Spleen (tissue), 11 donors: Measurements from ENCODE around the gene PPL. TPM values are rescaled to one million over a fixed set of nuclear protein-coding genes. Genes with fewer than 3 reads are reported as not detected.
"Not testable (repeated sequence)": the region's sequence is repeated elsewhere in the genome, so short reads cannot be mapped to it uniquely, and the experiment has no call there.

Experiments used
- DNase-seq: peaks from one replicate; pipeline ENCODE4 v3.0.0-alpha.2; 2020
- H3K27ac ChIP-seq, 8 donors: fragments of 200-600 bp; sonication (generic) in 7 of 8; 1 replicate in 4 of 8; 2 replicates in 4 of 8; pipeline versions ENCODE4 v1.5.0 to v1.8.0; 2016 to 2021; ENCODE audit warnings: inconsistent platforms in 4 of 8, mild to moderate bottlenecking in 4 of 8, moderate library complexity in 1 of 8
- H3K27me3 ChIP-seq, 7 donors: fragments of 200-600 bp; sonication (generic) in 6 of 7; replicated peaks in 1 of 7; 1 replicate in 4 of 7; 2 replicates in 3 of 7; pipeline versions ENCODE4 v1.5.0 to v1.8.0; 2016 to 2021; ENCODE audit warnings: inconsistent platforms in 3 of 7, mild to moderate bottlenecking in 1 of 7
- H3K36me3 ChIP-seq, 6 donors: fragments of 200-600 bp; sonication (generic) in 5 of 6; 1 replicate in 4 of 6; 2 replicates in 2 of 6; pipeline versions ENCODE4 v1.5.0 to v1.8.0; 2016 to 2021; ENCODE audit warnings: inconsistent platforms in 2 of 6
- H3K4me1 ChIP-seq, 6 donors: fragments of 200-600 bp; sonication (generic) in 5 of 6; 1 replicate in 3 of 6; 2 replicates in 3 of 6; pipeline versions ENCODE4 v1.5.0 to v1.8.0; 2016 to 2021; ENCODE audit warnings: inconsistent platforms in 3 of 6
- H3K4me3 ChIP-seq, 8 donors: fragments of 200-600 bp; sonication (generic) in 7 of 8; 1 replicate in 4 of 8; 2 replicates in 4 of 8; pipeline versions ENCODE4 v1.5.0 to v1.8.0; 2016 to 2021; ENCODE audit warnings: inconsistent platforms in 4 of 8, mild to moderate bottlenecking in 4 of 8, moderate library complexity in 2 of 8
- H3K9me3 ChIP-seq, 8 donors: fragments of 200-600 bp; sonication (generic) in 7 of 8; 1 replicate in 4 of 8; 2 replicates in 4 of 8; pipeline versions ENCODE4 v1.5.0 to v1.8.0; 2016 to 2021; ENCODE audit warnings: inconsistent platforms in 4 of 8
- POLR2A ChIP-seq, 3 donors: fragments of 450-650 bp; IDR thresholded peaks; one replicate each; pipeline ENCODE4 v1.5.1; 2017; ENCODE audit warnings: antibody characterized with exemption in 3 of 3, mild to moderate bottlenecking in 1 of 3
- POLR2AphosphoS5 ChIP-seq, 3 donors: sonication (generic); formaldehyde crosslinking; IDR thresholded peaks; one replicate each; pipeline ENCODE4 v1.5.1; 2017; ENCODE audit warnings: antibody characterized with exemption in 3 of 3
- WGBS, 5 donors: extraction: QIAGEN DNeasy Blood & Tissue Kit in 3 of 5; methylation state at CpG; one replicate each; pipeline versions ENCODE4 v1.1.5 to v1.1.7; 2013 to 2018; 5-methylcytosine and 5-hydroxymethylcytosine counted together
- intact Hi-C: fragments of 100-400 bp; cut with DNase I; formaldehyde crosslinking; loops from one replicate; pipeline ENCODE4 v1.15.0; 2023; ENCODE audit warnings: low total_unique reads
- polyA plus RNA-seq, 3 donors: library from polyadenylated mRNA; stranded (reverse); fragments of 200-250 nt; gene quantifications; one replicate each; pipeline ENCODE4 v1.2.1, GENCODE V29; 2013
- total RNA-seq, 7 donors: library from RNA; depleted of rRNA in 3 of 7; stranded (reverse); fragments of >200 nt in 3 of 7; fragmentation: NEBNext Ultra II Directional in 4 of 7; extraction: Animal tissue kit (Norgen Biotek cat#: 25700) in 4 of 7; gene quantifications; one replicate each; pipeline versions ENCODE4 v1.1.0 to v1.2.1, GENCODE V29; 2016 to 2021
- TF ChIP-seq, protein P1 (sequence below), 11 experiments: fragments of 200-600 bp in 7 of 11; fragments of 450-650 bp in 4 of 11; sonication (generic) in 4 of 11; IDR thresholded peaks in 8 of 11; conservative IDR thresholded peaks in 3 of 11; 1 replicate in 7 of 11; 2 replicates in 4 of 11; pipeline versions ENCODE4 v1.4.0 to v1.8.0; 2016 to 2021; ENCODE audit warnings: antibody characterized with exemption in 11 of 11, inconsistent platforms in 4 of 11, mild to moderate bottlenecking in 1 of 11
- donor health status: healthy with polysubstance abuse.
- donor health status: DM: no; HTN: no; CAD: no; lungs with moderate emphysema.
- donor health status: DM: no; HTN: no; CAD: no.
- donor health status: Bipolar disorder and iron deficiency.
- donor health status: healthy.
- donor health status: DM: no; HTN: no; CAD: no.
- donor health status: DM: yes; HTN: yes; CAD: no.

The PPL gene
- total and polyA plus RNA-seq, 10 donors, result 0.11 to 0.77 (median 0.20) TPM; not detected in 3

- WGBS, 5 donors, result 79 to 88% (median 86%) methylated on average over 6 of the region's 6 CpGs
- H3K27ac ChIP-seq, result no peak overlapping the region
- H3K27me3 ChIP-seq, result peaks cover 0 to 52% (median 5%) of the 10 kb centered on the region in 7 donors
- no peak for DNase-seq
- H3K4me1 ChIP-seq, result no peaks in the 10 kb centered on the region
- H3K36me3 ChIP-seq, result no peaks in the 10 kb centered on the region
- peaks cover 0 to 9% (median 2%) of the 10 kb centered on the region in 8 donors for H3K9me3 ChIP-seq
- no peak overlapping the region for H3K4me3 ChIP-seq
- intact Hi-C loops, result no loop called here
- no peak for TF ChIP-seq POLR2A (IDR thresholded peaks at IDR 0.05)
- no peak for TF ChIP-seq POLR2AphosphoS5 (IDR thresholded peaks at IDR 0.05)
- TF ChIP-seq, protein P1, sequence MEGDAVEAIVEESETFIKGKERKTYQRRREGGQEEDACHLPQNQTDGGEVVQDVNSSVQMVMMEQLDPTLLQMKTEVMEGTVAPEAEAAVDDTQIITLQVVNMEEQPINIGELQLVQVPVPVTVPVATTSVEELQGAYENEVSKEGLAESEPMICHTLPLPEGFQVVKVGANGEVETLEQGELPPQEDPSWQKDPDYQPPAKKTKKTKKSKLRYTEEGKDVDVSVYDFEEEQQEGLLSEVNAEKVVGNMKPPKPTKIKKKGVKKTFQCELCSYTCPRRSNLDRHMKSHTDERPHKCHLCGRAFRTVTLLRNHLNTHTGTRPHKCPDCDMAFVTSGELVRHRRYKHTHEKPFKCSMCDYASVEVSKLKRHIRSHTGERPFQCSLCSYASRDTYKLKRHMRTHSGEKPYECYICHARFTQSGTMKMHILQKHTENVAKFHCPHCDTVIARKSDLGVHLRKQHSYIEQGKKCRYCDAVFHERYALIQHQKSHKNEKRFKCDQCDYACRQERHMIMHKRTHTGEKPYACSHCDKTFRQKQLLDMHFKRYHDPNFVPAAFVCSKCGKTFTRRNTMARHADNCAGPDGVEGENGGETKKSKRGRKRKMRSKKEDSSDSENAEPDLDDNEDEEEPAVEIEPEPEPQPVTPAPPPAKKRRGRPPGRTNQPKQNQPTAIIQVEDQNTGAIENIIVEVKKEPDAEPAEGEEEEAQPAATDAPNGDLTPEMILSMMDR (IDR thresholded peaks at IDR 0.05 in 8 of 11, conservative IDR thresholded peaks at IDR 0.05 in 3 of 11), result no peak
These were observed 37.5 kb downstream of the PPL start for GRCh38 chr16:4899474-4899846.

DNA sequence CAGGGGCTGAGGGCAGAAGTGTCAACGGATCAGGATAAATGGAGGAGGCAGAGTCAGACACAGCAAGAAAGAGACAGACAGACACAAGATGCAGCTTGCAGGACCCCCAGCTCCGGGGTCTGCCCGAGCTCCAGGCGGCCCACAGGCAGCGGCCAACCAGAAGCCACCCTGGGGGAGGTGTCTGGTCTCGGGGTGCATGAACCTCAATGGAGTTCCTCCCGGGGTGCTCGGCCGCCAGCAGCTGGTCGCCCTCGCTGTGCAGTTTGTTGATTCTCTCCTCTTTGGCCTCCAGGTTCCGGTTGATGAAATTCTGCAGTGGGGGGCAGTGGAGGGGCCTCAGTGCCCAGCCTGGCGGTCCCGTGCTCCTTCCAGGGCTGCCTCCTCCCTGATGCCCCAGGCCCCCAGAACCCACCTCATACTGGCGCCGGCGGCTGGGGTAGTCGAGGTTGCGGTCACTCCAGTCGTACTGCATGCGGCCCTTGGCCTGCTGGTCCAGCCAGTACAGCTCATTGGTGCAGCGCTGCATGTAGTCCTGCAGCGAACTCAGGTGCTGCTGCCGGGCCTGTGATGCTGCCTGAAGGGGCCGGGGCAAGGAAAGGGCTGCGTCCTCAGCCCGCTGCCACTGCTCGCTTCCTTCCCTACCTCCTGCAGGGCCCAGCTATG lies 38.0 kb downstream of the PPL start:
- no peak for DNase-seq
- intact Hi-C loops, result no loop called here
- no peak for TF ChIP-seq POLR2AphosphoS5 (IDR thresholded peaks at IDR 0.05)
- no peak for TF ChIP-seq POLR2A (IDR thresholded peaks at IDR 0.05)
- TF ChIP-seq, protein P1 (IDR thresholded peaks at IDR 0.05 in 8 of 11, conservative IDR thresholded peaks at IDR 0.05 in 3 of 11), result no peak
- H3K27me3 ChIP-seq, result peaks cover 0 to 47% (median 4%) of the 10 kb centered on the region in 7 donors
- H3K36me3 ChIP-seq, result no peaks in the 10 kb centered on the region
- H3K4me1 ChIP-seq, result no peaks in the 10 kb centered on the region
- H3K9me3 ChIP-seq, result peaks cover 0 to 9% (median 2%) of the 10 kb centered on the region in 8 donors
- H3K4me3 ChIP-seq, result no peak overlapping the region
- no peak overlapping the region for H3K27ac ChIP-seq
- 90 to 95% (median 90%) methylated on average over 13 to 28 of the region's 28 CpGs for WGBS, 5 donors

- Histone ChIP-seq H3K36me3 (no peaks in the 10 kb centered on the region), H3K4me1 (peaks cover 0 to 7% (median 0%) of the 10 kb centered on the region in 6 donors), H3K27ac (no peak overlapping the region), H3K4me3 (no peak overlapping the region), H3K27me3 (peaks cover 0 to 31% (median 0%) of the 10 kb centered on the region in 7 donors), H3K9me3 (peaks cover 0 to 9% (median 2%) of the 10 kb centered on the region in 8 donors)
- no peak for DNase-seq
- intact Hi-C loops, result no loop called here
- 90 to 93% (median 92%) methylated on average over 7 of the region's 7 CpGs for WGBS, 5 donors
- TF ChIP-seq, protein P1 (IDR thresholded peaks at IDR 0.05 in 8 of 11, conservative IDR thresholded peaks at IDR 0.05 in 3 of 11), result no peak
- TF ChIP-seq POLR2A (IDR thresholded peaks at IDR 0.05) (no peak), POLR2AphosphoS5 (IDR thresholded peaks at IDR 0.05) (no peak)
These were observed 39.6 kb downstream of the PPL start for GRCh38 chr16:4897328-4897727.

GRCh38 chr16:4896761-4897160 lies 40.2 kb downstream of the PPL start:
- H3K27ac ChIP-seq, H3K36me3 ChIP-seq, DNase-seq, H3K9me3 ChIP-seq, intact Hi-C loops, H3K4me3 ChIP-seq: not testable (repeated sequence)
- 73 to 93% (median 83%) methylated on average over 9 of the region's 9 CpGs for WGBS, 5 donors
- Histone ChIP-seq H3K27me3 (peaks cover 0 to 25% (median 0%) of the 10 kb centered on the region in 7 donors), H3K4me1 (peaks cover 0 to 13% (median 0%) of the 10 kb centered on the region in 6 donors)
